Astrocyte (in vitro differentiated cells and primary cell): ENCODE results near the gene VOPP1. TPM values are rescaled to one million over a fixed set of nuclear protein-coding genes. Genes with fewer than 3 reads are reported as not detected.

Experiments
- DNase-seq: peaks from one replicate; pipeline ENCODE4 v3.0.0-alpha.2; 2010; ENCODE audit warnings: low read depth
- FAIRE-seq: peaks from 2 replicates; lab custom pipeline; 2011; peaks lifted over from hg19 to GRCh38; lab: Jason Lieb, UNC
- H2AFZ ChIP-seq: 2 replicates; pipeline ENCODE4 v1.6.0; 2012; ENCODE audit warnings: low read depth, low read length, inconsistent platforms
- H3K27ac ChIP-seq: 2 replicates; pipeline ENCODE4 v1.5.1; 2011; ENCODE audit warnings: low read depth, low read length, inconsistent platforms
- H3K27me3 ChIP-seq: 2 replicates; pipeline ENCODE4 v1.6.0; 2011; ENCODE audit warnings: low read length, inconsistent platforms; ENCODE audit not compliant: insufficient read depth
- H3K36me3 ChIP-seq: 2 replicates; pipeline ENCODE4 v1.5.1; 2011; ENCODE audit warnings: low read length, inconsistent platforms; ENCODE audit not compliant: insufficient read depth
- H3K4me1 ChIP-seq: 2 replicates; pipeline ENCODE4 v1.5.1; 2011; ENCODE audit warnings: low read length, inconsistent platforms; ENCODE audit not compliant: insufficient read depth
- H3K4me2 ChIP-seq: 2 replicates; pipeline ENCODE4 v1.6.0; 2012; ENCODE audit warnings: low read length, inconsistent platforms
- H3K4me3 ChIP-seq: 2 replicates; pipeline ENCODE4 v1.5.1; 2011; ENCODE audit warnings: low read depth, mild to moderate bottlenecking, low read length, inconsistent platforms; ENCODE audit not compliant: insufficient read depth
- H3K79me2 ChIP-seq: 2 replicates; pipeline ENCODE4 v1.6.0; 2012; ENCODE audit warnings: mild to moderate bottlenecking, low read length, inconsistent platforms; ENCODE audit not compliant: insufficient read depth
- H3K9ac ChIP-seq: 2 replicates; pipeline ENCODE4 v1.6.0; 2012; ENCODE audit warnings: mild to moderate bottlenecking, low read length, inconsistent platforms
- H3K9me3 ChIP-seq: 2 replicates; pipeline ENCODE4 v1.5.1; 2012; ENCODE audit warnings: low read depth, mild to moderate bottlenecking, low read length, inconsistent platforms; ENCODE audit not compliant: insufficient read depth
- H4K20me1 ChIP-seq: 2 replicates; pipeline ENCODE4 v1.6.0; 2012; ENCODE audit warnings: low read length, inconsistent platforms; ENCODE audit not compliant: insufficient read depth
- H3K27ac Mint-ChIP-seq: one replicate; pipeline ENCODE4 v1.8.0; 2021; ENCODE audit warnings: mild to moderate bottlenecking, mixed read lengths; ENCODE audit not compliant: unreplicated experiment
- H3K27me3 Mint-ChIP-seq: one replicate; pipeline ENCODE4 v1.8.0; 2021; ENCODE audit warnings: low read depth, mixed read lengths; ENCODE audit not compliant: unreplicated experiment
- H3K36me3 Mint-ChIP-seq: one replicate; pipeline ENCODE4 v1.8.0; 2021; ENCODE audit warnings: low read depth, mixed read lengths; ENCODE audit not compliant: unreplicated experiment
- H3K4me1 Mint-ChIP-seq: one replicate; pipeline ENCODE4 v1.8.0; 2021; ENCODE audit warnings: low read depth, mixed read lengths; ENCODE audit not compliant: unreplicated experiment
- H3K4me3 Mint-ChIP-seq: one replicate; pipeline ENCODE4 v1.8.0; 2021; ENCODE audit warnings: mild to moderate bottlenecking, moderate library complexity, mixed read lengths; ENCODE audit not compliant: unreplicated experiment
- H3K9me3 Mint-ChIP-seq: one replicate; pipeline ENCODE4 v1.8.0; 2021; ENCODE audit warnings: mild to moderate bottlenecking, mixed read lengths; ENCODE audit not compliant: unreplicated experiment
- EZH2 ChIP-seq: IDR thresholded peaks from 2 replicates; pipeline ENCODE4 v1.6.1; 2012; ENCODE audit warnings: mild to moderate bottlenecking, low read length, inconsistent platforms; ENCODE audit not compliant: insufficient read depth
- total RNA-seq: library from RNA; stranded (reverse); gene quantifications from 2 replicates; pipeline ENCODE4 v1.2.1, GENCODE V29; 2021
- TF ChIP-seq, protein P1 (sequence below): IDR thresholded peaks from 2 replicates; pipeline ENCODE4 v1.5.1; 2011; ENCODE audit warnings: low read depth, mild to moderate bottlenecking, inconsistent platforms, low read length, moderate library complexity; ENCODE audit not compliant: insufficient read depth

The VOPP1 gene
- total RNA-seq, 1 donor from 2014 or later, result 133 TPM

DNA sequence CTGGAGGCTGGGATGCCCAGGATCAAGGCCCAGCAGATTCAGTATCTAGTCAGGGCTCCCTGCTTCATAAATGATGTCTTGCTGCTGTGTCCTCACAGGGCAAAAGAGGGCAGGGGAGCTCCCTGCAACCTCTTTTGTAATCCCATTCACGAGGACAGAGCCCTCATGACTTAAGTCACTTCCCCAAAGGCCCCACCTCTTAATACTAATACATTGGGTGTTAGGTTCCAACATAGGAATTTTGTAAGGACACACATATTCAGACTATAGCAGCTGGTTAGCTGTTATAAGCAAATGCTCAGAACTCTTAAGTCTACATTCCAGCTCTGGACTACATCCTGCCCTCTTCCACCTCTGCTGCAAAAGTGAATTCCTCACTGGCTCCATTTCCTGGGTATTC, 63.0 kb downstream of the VOPP1 start:
- H3K27ac Mint-ChIP-seq, result peak overlapping the region; percentile 88

DNA sequence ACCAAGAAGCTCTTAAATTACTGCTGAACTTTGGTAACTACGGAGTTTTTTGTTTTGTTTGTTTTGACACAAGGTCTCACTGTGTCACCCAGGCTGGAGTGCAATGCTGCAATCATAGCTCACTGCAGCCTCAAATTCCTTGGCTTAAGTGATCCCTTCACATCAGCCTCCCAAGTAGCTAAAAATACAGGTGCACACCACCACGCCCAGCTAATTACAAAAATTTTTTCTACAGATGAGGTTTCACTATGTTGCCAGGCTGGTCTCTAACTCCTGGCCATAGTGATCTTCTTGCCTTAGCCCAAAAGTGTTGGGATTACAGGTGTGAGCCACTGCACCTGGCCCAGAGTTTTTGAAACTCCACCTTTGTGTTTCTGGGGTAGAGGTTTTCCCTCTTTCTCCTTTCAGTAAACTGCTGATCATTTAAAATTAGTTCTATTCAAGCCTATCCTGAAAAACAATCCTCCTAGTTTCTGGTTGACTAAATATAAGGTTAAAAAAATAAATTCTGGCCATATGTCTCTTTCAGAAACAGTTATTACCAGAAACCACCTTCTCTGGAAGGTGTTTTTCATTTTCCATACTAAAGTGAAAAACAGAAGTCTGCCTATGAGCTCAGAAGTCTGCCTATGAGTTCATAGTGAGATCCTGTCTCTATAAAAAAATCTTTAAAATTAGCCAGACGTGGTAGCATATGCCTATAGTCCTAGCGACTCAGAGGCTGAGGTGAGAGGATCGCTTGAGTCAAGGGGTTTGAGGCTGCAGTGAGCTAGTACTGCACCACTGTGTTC, 63.9 kb downstream of the VOPP1 start:
- no peaks in the 10 kb centered on the region for H3K9me3 Mint-ChIP-seq
- peaks cover 11% of the 10 kb centered on the region for H3K36me3 Mint-ChIP-seq
- H2AFZ ChIP-seq, result no peak overlapping the region
- peaks cover 31% of the 10 kb centered on the region for H3K4me1 Mint-ChIP-seq
- no peak overlapping the region for H3K27ac Mint-ChIP-seq
- peaks cover 74% of the 10 kb centered on the region for H4K20me1 ChIP-seq
- no peak overlapping the region for H3K9ac ChIP-seq
- H3K36me3 ChIP-seq, result no peaks in the 10 kb centered on the region
- no peak overlapping the region for H3K4me3 ChIP-seq
- no peaks in the 10 kb centered on the region for H3K27me3 ChIP-seq
- no peak for DNase-seq
- H3K79me2 ChIP-seq, result peaks cover 56% of the 10 kb centered on the region
- H3K4me2 ChIP-seq, result no peak overlapping the region
- no peak overlapping the region for H3K27ac ChIP-seq
- FAIRE-seq, result no peak
- H3K4me1 ChIP-seq, result peaks cover 18% of the 10 kb centered on the region
- no peaks in the 10 kb centered on the region for H3K9me3 ChIP-seq
- H3K4me3 Mint-ChIP-seq, result no peak overlapping the region
- TF ChIP-seq, protein P1, sequence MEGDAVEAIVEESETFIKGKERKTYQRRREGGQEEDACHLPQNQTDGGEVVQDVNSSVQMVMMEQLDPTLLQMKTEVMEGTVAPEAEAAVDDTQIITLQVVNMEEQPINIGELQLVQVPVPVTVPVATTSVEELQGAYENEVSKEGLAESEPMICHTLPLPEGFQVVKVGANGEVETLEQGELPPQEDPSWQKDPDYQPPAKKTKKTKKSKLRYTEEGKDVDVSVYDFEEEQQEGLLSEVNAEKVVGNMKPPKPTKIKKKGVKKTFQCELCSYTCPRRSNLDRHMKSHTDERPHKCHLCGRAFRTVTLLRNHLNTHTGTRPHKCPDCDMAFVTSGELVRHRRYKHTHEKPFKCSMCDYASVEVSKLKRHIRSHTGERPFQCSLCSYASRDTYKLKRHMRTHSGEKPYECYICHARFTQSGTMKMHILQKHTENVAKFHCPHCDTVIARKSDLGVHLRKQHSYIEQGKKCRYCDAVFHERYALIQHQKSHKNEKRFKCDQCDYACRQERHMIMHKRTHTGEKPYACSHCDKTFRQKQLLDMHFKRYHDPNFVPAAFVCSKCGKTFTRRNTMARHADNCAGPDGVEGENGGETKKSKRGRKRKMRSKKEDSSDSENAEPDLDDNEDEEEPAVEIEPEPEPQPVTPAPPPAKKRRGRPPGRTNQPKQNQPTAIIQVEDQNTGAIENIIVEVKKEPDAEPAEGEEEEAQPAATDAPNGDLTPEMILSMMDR, result no peak
- TF ChIP-seq EZH2, result no peak
- no peaks in the 10 kb centered on the region for H3K27me3 Mint-ChIP-seq

More for the DNA sequence above, 63.0 kb downstream of the VOPP1 start:
- no peaks in the 10 kb centered on the region for H3K27me3 Mint-ChIP-seq
- no peak overlapping the region for H3K4me2 ChIP-seq
- no peak overlapping the region for H3K9ac ChIP-seq
- DNase-seq, result peak; percentile 41
- peaks cover 14% of the 10 kb centered on the region for H3K36me3 Mint-ChIP-seq
- H2AFZ ChIP-seq, result no peak overlapping the region
- no peak for FAIRE-seq
- no peaks in the 10 kb centered on the region for H3K27me3 ChIP-seq
- no peak overlapping the region for H3K4me3 Mint-ChIP-seq
- peaks cover 48% of the 10 kb centered on the region for H3K79me2 ChIP-seq
- H3K36me3 ChIP-seq, result no peaks in the 10 kb centered on the region
- no peak overlapping the region for H3K4me3 ChIP-seq
- H3K9me3 ChIP-seq, result no peaks in the 10 kb centered on the region
- peaks cover 15% of the 10 kb centered on the region for H3K4me1 ChIP-seq
- H3K27ac ChIP-seq, result no peak overlapping the region
- no peaks in the 10 kb centered on the region for H3K9me3 Mint-ChIP-seq
- TF ChIP-seq, protein P1, result no peak
- no peak for TF ChIP-seq EZH2
- H4K20me1 ChIP-seq, result peaks cover 73% of the 10 kb centered on the region
- H3K4me1 Mint-ChIP-seq, result peaks cover 25% of the 10 kb centered on the region

DNA sequence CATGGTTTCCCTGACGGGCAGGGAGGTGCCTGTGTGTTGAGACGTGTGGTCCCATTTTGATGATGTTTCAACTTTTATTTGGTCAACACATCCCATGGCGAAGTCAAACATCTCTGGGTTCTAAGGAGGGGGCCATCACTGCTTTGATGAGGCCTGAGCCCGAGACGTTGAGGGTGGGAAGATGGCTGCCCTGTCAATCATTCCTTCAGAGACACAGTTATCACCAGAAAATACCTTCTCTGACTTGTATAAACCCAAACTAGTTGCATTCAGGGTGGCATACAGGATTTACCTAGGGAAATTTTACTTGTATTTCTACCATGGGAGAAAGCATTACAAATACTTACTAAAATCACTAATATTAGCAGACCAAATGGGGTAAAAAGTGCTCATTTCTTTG, 64.6 kb downstream of the VOPP1 start:
- H3K4me3 ChIP-seq, result no peak overlapping the region
- H3K9me3 ChIP-seq, result no peaks in the 10 kb centered on the region
- H3K4me1 ChIP-seq, result peaks cover 18% of the 10 kb centered on the region
- H4K20me1 ChIP-seq, result peaks cover 74% of the 10 kb centered on the region
- H3K27me3 ChIP-seq, result no peaks in the 10 kb centered on the region
- no peak overlapping the region for H3K4me2 ChIP-seq
- H2AFZ ChIP-seq, result no peak overlapping the region
- Mint-ChIP-seq H3K36me3 (peaks cover 9% of the 10 kb centered on the region), H3K9me3 (no peaks in the 10 kb centered on the region), H3K4me1 (peaks cover 31% of the 10 kb centered on the region), H3K4me3 (no peak overlapping the region), H3K27ac (no peak overlapping the region), H3K27me3 (no peaks in the 10 kb centered on the region)
- no peak for FAIRE-seq
- H3K36me3 ChIP-seq, result no peaks in the 10 kb centered on the region
- no peak for DNase-seq
- no peak overlapping the region for H3K9ac ChIP-seq
- peaks cover 57% of the 10 kb centered on the region for H3K79me2 ChIP-seq
- no peak overlapping the region for H3K27ac ChIP-seq
- TF ChIP-seq EZH2, result no peak
- TF ChIP-seq, protein P1, result no peak
